GM12878 (cell line): ENCODE results near the gene GAL3ST2. TPM values are rescaled to one million over a fixed set of nuclear protein-coding genes. Genes with fewer than 3 reads are reported as not detected.

Source experiments
- ATAC-seq: fragments of 200-7000 bp; cut with Tn5 transposase; 3 replicates; pipeline ENCODE4 v1.9.1; 2020; ENCODE audit warnings: mild to moderate bottlenecking, moderate library complexity
- BruUV-seq: library from RNA; stranded (reverse); fragments of 400-500 nt; replicated peaks from 2 replicates; lab custom pipeline; 2021; lab: Mats Ljungman, UMichigan
- CTCF ChIA-PET: fragments of 300-600 bp; sonication (Branson Sonifier 250); formaldehyde crosslinking; extraction: SDS; loops from one replicate; lab custom pipeline; 2021; ENCODE audit warnings: inconsistent platforms; lab: Yijun Ruan, JAX
- POLR2A ChIA-PET: fragments of 350-600 bp; formaldehyde crosslinking; extraction: SDS; loops from one replicate; lab custom pipeline; 2021; ENCODE audit warnings: inconsistent platforms; lab: Charles Lee
- RAD21 ChIA-PET: fragments of 300-600 bp; sonication (Branson Sonifier 250); formaldehyde crosslinking; loops from one replicate; lab custom pipeline; 2023; ENCODE audit warnings: antibody characterized with exemption; ENCODE audit not compliant: unreplicated experiment; lab: Charles Lee
- SMC1A ChIA-PET: fragments of 300-600 bp; sonication (Branson Sonifier 250); formaldehyde crosslinking; loops from one replicate; lab custom pipeline; 2023; ENCODE audit not compliant: unreplicated experiment, uncharacterized antibody; lab: Charles Lee
- DNase-seq: peaks from one replicate; pipeline ENCODE4 v3.0.0-alpha.2; 2011; ENCODE audit warnings: low read depth, low spot score
- FAIRE-seq: peaks from 3 replicates; lab custom pipeline; 2011; peaks lifted over from hg19 to GRCh38; lab: Jason Lieb, UNC
- H2AFZ ChIP-seq: 2 replicates; pipeline ENCODE4 v1.6.0; 2011; ENCODE audit warnings: low read depth, low read length, control low read depth; ENCODE audit not compliant: control insufficient read depth
- H3K27ac ChIP-seq: 2 replicates; pipeline ENCODE4 v1.5.1; 2011; ENCODE audit warnings: control low read depth; ENCODE audit not compliant: control insufficient read depth, insufficient read depth
- H3K27me3 ChIP-seq, 2 experiments: replicated peaks in 1 of 2; 2 replicates each; pipeline versions ENCODE4 v1.6.0 to v1.6.1; 2011; ENCODE audit warnings: low read length in 1 of 2; ENCODE audit not compliant: control insufficient read depth in 2 of 2, insufficient read depth in 2 of 2
- H3K36me3 ChIP-seq, 2 experiments: 2 replicates each; pipeline ENCODE4 v1.5.1; 2011; ENCODE audit warnings: low read length in 1 of 2; ENCODE audit not compliant: control insufficient read depth in 2 of 2, insufficient read depth in 2 of 2
- H3K4me1 ChIP-seq: 2 replicates; pipeline ENCODE4 v1.6.1; 2011; ENCODE audit warnings: mild to moderate bottlenecking, low read length, moderate library complexity, mixed read lengths; ENCODE audit not compliant: control insufficient read depth, insufficient read depth
- H3K4me2 ChIP-seq: 2 replicates; pipeline ENCODE4 v1.6.0; 2011; ENCODE audit warnings: control low read depth; ENCODE audit not compliant: control insufficient read depth, insufficient read depth
- H3K4me3 ChIP-seq: fragments of 200-600 bp; sonication (generic); 2 replicates; pipeline ENCODE4 v1.5.1; 2016
- H3K79me2 ChIP-seq: 2 replicates; pipeline ENCODE4 v1.6.0; 2011; ENCODE audit warnings: low read length; ENCODE audit not compliant: control insufficient read depth, insufficient read depth
- H3K9ac ChIP-seq: 2 replicates; pipeline ENCODE4 v1.8.0; 2011; ENCODE audit warnings: low read length, control low read depth, mixed read lengths; ENCODE audit not compliant: control insufficient read depth, insufficient read depth
- H3K9me3 ChIP-seq: replicated peaks from 3 replicates; pipeline ENCODE4 v1.5.1; 2011; ENCODE audit warnings: mild to moderate bottlenecking, low read length; ENCODE audit not compliant: control insufficient read depth, insufficient read depth
- H4K20me1 ChIP-seq: 2 replicates; pipeline ENCODE4 v1.6.0; 2011; ENCODE audit not compliant: control insufficient read depth, insufficient read depth
- BACH1 ChIP-seq: fragments of 450-650 bp; IDR thresholded peaks from 2 replicates; pipeline ENCODE4 v1.6.1; 2017; ENCODE audit warnings: mild to moderate bottlenecking, borderline replicate concordance
- EGR1 ChIP-seq, 2 experiments: IDR thresholded peaks; 1 replicate in 1 of 2; 2 replicates in 1 of 2; pipeline ENCODE4 v1.6.1; 2011 to 2012; ENCODE audit warnings: low read depth in 2 of 2, low read length in 2 of 2, borderline replicate concordance in 1 of 2, mild to moderate bottlenecking in 1 of 2, moderate library complexity in 1 of 2
- EP300 ChIP-seq, 2 experiments: fragments of 150-350 bp in 1 of 2; IDR thresholded peaks; 2 replicates each; pipeline ENCODE4 v1.6.1; 2011 to 2012; ENCODE audit warnings: low read depth in 2 of 2, low read length in 2 of 2, borderline replicate concordance in 1 of 2, improper control_type of control experiment in 1 of 2, inconsistent platforms in 1 of 2; ENCODE audit not compliant: control insufficient read depth in 1 of 2
- GABPA ChIP-seq: IDR thresholded peaks from 2 replicates; pipeline ENCODE4 v1.6.1; 2014; ENCODE audit warnings: antibody characterized with exemption, low read depth, mild to moderate bottlenecking, inconsistent platforms
- HCFC1 ChIP-seq: fragments of 150-350 bp; IDR thresholded peaks from 2 replicates; pipeline ENCODE4 v1.6.1; 2014; ENCODE audit warnings: low read length
- IKZF1 ChIP-seq: fragments of 450-650 bp; conservative IDR thresholded peaks from 2 replicates; pipeline ENCODE4 v1.6.1; 2017; ENCODE audit warnings: antibody characterized with exemption, mild to moderate bottlenecking
- MTA2 ChIP-seq: fragments of 450-650 bp; IDR thresholded peaks from 2 replicates; pipeline ENCODE4 v1.6.1; 2016; ENCODE audit warnings: low read depth, mild to moderate bottlenecking, moderate library complexity
- PBX3 ChIP-seq: IDR thresholded peaks from 2 replicates; pipeline ENCODE4 v1.6.1; 2011; ENCODE audit warnings: mild to moderate bottlenecking, low read depth, low read length, moderate library complexity; ENCODE audit not compliant: insufficient replicate concordance
- RB1 ChIP-seq: fragments of 450-650 bp; formaldehyde crosslinking; IDR thresholded peaks from 2 replicates; pipeline ENCODE4 v1.6.1; 2017; ENCODE audit warnings: mild to moderate bottlenecking, borderline replicate concordance
- SIN3A ChIP-seq: IDR thresholded peaks from 2 replicates; pipeline ENCODE4 v1.6.1; 2012; ENCODE audit warnings: low read depth, low read length, improper control_type of control experiment
- SMARCA5 ChIP-seq: fragments of 450-650 bp; IDR thresholded peaks from 2 replicates; pipeline ENCODE4 v1.6.1; 2017; ENCODE audit warnings: mild to moderate bottlenecking
- STAT1 ChIP-seq: fragments of 450-650 bp; conservative IDR thresholded peaks from 2 replicates; pipeline ENCODE4 v1.6.1; 2014; ENCODE audit warnings: antibody characterized with exemption, mild to moderate bottlenecking
- TCF12 ChIP-seq: IDR thresholded peaks from 2 replicates; pipeline ENCODE4 v1.6.1; 2011; ENCODE audit warnings: low read depth, mild to moderate bottlenecking, low read length
- WGBS: methylation state at CpG from one replicate; pipeline ENCODE4 v1.1.6; 2016; ENCODE audit warnings: low lambda C conversion rate; ENCODE audit not compliant: insufficient replicate concordance, insufficient coverage; ENCODE audit errors: missing lambda C conversion rate; 5-methylcytosine and 5-hydroxymethylcytosine counted together
- in situ Hi-C: fragments of 300-500 bp; cut with MboI; formaldehyde crosslinking; loops from 9 replicates; pipeline ENCODE4 v1.14.3; 2018; ENCODE audit warnings: mixed read lengths
- intact Hi-C: fragments of 100-400 bp; cut with micrococcal nuclease; formaldehyde crosslinking; loops from one replicate; pipeline ENCODE4 v1.14.2; 2022; ENCODE audit not compliant: unreplicated experiment
- polyA plus RNA-seq, 11 experiments: library from polyadenylated mRNA; depleted of rRNA in 4 of 11; unstranded in 6 of 11; stranded (reverse) in 5 of 11; fragments of >200 nt; fragmentation: Nextera tagmentation in 4 of 11; fragmentation: Illumina TruSeq in 1 of 11; extraction: Ambion mirVana in 4 of 11; extraction: Trizol in 1 of 11; gene quantifications; 1 replicate in 1 of 11; 2 replicates in 10 of 11; pipeline versions ENCODE4 v1.2.1 to v1.2.3, GENCODE V29; 2011 to 2016; ENCODE audit warnings: inconsistent platforms in 2 of 11, missing spikeins in 2 of 11, low read depth in 1 of 11
- total RNA-seq, 4 experiments: library from RNA; depleted of rRNA in 3 of 4; stranded (reverse); fragments of >200 nt in 3 of 4; fragmentation: Illumina TruSeq in 1 of 4; extraction: Trizol in 1 of 4; gene quantifications; 2 replicates each; pipeline versions ENCODE4 v1.2.1 to v1.2.3, GENCODE V29; 2013 to 2021

GAL3ST2 gene
- total and polyA plus RNA-seq, 10 of the 15 experiments (the other 5 are each of a cell fraction or from before 2014, with no cell fraction given) = 0.09 to 0.36 (median 0.11) TPM; not detected in 7

- TF ChIP-seq MTA2 = no peak
- TF ChIP-seq BACH1 = no peak
- no peak for TF ChIP-seq SMARCA5
- TF ChIP-seq SIN3A = no peak
- no peak for TF ChIP-seq GABPA
- no peak for TF ChIP-seq IKZF1
- TF ChIP-seq EP300 (IDR thresholded peaks at IDR 0.05; ENCODE audit: borderline replicate concordance in 1 of 2, control insufficient read depth in 1 of 2, low read depth in 2 of 2, low read length in 2 of 2) = no peak
- TF ChIP-seq EGR1 (IDR thresholded peaks at IDR 0.05; ENCODE audit: borderline replicate concordance in 1 of 2, low read depth in 2 of 2, low read length in 2 of 2) = no peak
- TF ChIP-seq TCF12 = no peak
- TF ChIP-seq PBX3 = no peak
- no peak for TF ChIP-seq HCFC1
- no peak for TF ChIP-seq STAT1
- TF ChIP-seq RB1 = no peak
- Histone ChIP-seq H4K20me1 (no peaks in the 10 kb centered on the region), H3K27ac (no peak overlapping the region), H3K27me3 (no peaks in the 10 kb centered on the region; a peak in 1 of 4 replicates), H3K4me3 (no peak overlapping the region), H3K4me2 (no peak overlapping the region), H3K9ac (no peak overlapping the region), H3K9me3 (no peaks in the 10 kb centered on the region), H3K36me3 (no peaks in the 10 kb centered on the region), H3K79me2 (no peaks in the 10 kb centered on the region), H3K4me1 (peaks cover 10% of the 10 kb centered on the region), H2AFZ (no peak overlapping the region)
- DNase-seq = no peak
- ATAC-seq = peak; percentile 17
- in situ Hi-C loops = no loop called here
- POLR2A ChIA-PET = no interaction called here
- BruUV-seq = no TSS peak
- intact Hi-C loops = no loop called here
- FAIRE-seq = no peak
- SMC1A ChIA-PET = no interaction called here
- WGBS = 38% methylated on average over 29 of the region's 29 CpGs
- CTCF ChIA-PET = interaction anchor here (2.1 kb wide), 1 partner anchor 21 kb away, joined by 6 read pairs; no protein-coding TSS in a partner anchor
- RAD21 ChIA-PET = interaction anchor here (1.3 kb wide), 1 partner anchor 77 kb away, joined by 3 read pairs; no protein-coding TSS in a partner anchor
Observed at GRCh38 chr2:241809383-241810306, 33.0 kb downstream of the GAL3ST2 start.
